Glomerular visceral epithelial cell (primary cell): Measurements from ENCODE around the gene MUC2.
"Not testable (repeated sequence)": the region's sequence is repeated elsewhere in the genome, so short reads cannot be mapped to it uniquely, and the experiment has no call there.

Experiments used
- DNase-seq: peaks from one replicate; pipeline ENCODE4 v3.0.0-alpha.2; 2016; ENCODE audit errors: extremely low spot score

Gene MUC2

DNA sequence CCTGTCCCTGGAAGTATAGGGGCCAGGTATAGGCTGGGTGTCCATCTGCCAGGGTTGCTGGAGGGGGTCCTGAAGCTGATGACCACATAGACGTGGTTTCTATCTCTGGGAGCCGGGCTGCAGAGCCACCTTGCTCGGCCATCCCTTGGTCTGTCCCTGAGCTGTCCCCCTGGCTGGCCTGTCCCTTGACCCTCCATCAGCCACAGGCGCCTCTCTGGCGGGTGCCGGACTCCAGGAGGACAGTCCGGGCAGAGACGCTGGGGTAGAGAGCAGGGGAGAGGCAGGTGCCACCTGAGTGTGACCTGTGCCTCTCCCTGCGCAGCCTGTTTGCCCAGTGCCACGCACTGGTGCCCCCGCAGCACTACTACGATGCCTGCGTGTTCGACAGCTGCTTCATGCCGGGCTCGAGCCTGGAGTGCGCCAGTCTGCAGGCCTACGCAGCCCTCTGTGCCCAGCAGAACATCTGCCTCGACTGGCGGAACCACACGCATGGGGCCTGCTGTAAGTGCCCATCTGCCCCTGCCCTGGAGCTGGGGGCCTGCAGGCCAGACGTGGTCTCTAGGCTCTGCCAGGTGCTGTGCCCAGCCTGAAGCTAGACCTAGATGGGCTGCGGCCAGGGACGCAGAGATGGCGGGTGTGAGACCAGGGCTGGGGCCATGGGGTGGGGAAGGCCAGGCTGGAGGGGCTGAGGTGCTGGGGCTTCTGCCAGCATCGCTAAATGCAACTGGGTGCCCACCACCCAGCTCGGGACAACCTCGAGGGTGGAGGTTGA, 29.9 kb downstream of the MUC2 start:
- no peak for DNase-seq

DNA sequence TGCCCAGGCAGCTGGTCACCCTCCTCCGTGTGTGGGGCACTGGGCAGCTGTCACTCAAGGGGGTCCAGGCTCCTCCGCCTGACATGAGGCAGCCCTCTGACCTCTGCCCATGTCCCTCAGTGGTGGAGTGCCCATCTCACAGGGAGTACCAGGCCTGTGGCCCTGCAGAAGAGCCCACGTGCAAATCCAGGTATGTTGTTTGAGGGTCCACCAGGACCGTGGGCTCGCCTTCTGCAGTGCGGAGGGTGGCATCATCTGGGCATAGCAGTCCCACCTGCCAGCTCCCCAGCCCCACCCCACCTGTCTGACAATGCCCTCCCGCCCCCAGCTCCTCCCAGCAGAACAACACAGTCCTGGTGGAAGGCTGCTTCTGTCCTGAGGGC, 30.5 kb downstream of the MUC2 start:
- DNase-seq = no peak

- no peak for DNase-seq
Observed at GRCh38 chr11:1106387-1106786, 31.7 kb downstream of the MUC2 start.

DNA sequence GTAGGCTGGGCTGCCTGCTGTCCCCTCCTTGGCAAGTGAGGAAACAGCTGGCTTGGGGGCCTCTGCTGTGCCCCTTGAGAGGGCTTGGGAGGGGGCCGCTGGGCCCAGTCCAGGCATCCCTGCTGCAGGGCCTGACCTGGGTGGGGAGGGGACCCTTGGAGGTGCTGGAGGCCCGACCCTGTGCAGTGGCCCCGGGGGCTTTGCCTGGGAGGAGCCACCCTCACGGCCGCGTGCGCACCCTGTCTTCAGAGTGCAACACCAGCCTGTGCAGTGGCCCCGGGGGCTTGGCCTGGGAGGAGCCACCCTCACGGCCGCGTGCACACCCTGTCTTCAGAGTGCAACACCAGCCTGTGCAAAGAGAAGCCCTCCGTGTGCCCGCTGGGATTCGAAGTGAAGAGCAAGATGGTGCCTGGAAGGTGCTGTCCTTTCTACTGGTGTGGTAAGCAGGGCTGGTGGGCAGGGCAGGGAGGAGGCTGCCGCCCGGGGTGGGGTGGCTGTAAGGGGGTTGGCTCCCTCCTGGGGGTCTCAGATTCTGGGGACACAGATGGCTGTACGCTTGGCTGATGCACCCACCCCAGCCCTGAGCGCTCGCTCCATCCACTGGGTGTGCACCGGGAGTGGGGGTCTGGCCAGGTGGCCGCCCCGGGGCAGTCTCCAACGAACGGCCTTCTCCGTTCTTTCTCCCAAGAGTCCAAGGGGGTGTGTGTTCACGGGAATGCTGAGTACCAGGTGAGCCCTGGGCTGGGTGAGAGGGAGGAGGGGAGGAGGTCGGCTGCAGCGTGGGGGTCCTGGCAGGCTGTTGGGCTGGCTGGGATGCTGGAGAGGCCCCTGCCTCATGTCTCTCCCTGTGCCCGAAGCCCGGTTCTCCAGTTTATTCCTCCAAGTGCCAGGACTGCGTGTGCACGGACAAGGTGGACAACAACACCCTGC, 32.9 kb downstream of the MUC2 start:
- no peak for DNase-seq

- no peak for DNase-seq
Observed at GRCh38 chr11:1108246-1108900, 33.7 kb downstream of the MUC2 start.

DNA sequence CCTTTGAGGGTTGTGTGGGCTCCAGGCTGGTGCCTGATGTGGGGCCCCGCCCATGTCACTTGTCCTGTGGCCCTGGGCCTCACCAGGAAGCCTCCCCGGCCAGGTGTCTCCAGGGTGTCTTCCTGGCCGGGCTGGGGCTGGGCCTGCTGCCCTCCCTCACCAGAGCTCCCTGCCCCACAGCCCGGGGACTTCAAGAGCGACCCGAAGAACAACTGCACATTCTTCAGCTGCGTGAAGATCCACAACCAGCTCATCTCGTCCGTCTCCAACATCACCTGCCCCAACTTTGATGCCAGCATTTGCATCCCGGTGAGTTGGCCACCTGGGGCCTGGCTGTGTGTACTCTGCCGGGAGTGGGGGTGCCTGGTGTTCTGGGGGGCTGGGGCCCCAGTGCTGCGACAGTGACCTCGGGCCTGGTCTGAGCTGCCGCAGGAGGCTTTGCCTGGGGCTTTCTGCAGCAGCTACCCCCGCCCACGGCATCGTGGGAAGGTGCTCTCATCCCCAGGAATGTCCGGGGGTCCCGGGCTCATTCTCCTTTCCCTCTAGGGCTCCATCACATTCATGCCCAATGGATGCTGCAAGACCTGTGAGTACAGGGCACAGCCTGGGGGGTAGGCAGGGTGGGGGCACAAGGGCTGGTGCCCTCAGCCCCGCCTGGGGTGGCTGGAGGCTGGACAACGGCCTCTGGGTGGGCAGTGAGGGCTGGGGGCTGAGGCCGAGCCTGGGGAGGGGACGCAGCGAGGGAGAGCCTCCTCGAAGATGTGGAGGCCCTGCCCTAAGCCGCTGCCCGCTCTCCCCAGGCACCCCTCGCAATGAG, 34.6 kb downstream of the MUC2 start:
- no peak for DNase-seq

DNA sequence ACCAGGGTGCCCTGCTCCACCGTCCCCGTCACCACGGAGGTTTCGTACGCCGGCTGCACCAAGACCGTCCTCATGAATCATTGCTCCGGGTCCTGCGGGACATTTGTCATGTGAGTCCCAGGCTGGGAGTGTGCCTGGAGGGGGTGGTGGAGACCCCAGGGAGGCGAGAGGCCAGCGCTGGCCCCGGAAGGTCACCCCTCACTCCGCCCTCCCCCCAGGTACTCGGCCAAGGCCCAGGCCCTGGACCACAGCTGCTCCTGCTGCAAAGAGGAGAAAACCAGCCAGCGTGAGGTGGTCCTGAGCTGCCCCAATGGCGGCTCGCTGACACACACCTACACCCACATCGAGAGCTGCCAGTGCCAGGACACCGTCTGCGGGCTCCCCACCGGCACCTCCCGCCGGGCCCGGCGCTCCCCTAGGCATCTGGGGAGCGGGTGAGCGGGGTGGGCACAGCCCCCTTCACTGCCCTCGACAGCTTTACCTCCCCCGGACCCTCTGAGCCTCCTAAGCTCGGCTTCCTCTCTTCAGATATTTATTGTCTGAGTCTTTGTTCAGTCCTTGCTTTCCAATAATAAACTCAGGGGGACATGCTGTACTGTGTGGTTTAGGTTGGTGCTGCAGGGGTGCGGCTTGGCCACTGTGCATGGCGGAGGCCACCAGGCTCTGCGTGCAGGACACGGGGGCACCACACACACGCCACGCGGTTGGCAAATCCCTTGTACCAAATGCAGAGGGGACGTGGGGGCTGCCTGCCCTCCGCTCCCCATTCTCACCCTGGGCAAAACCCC, 35.4 kb downstream of the MUC2 start:
- DNase-seq = no peak

GRCh38 chr11:1111545-1112212, 37.0 kb downstream of the MUC2 start:
- DNase-seq = no peak

DNA sequence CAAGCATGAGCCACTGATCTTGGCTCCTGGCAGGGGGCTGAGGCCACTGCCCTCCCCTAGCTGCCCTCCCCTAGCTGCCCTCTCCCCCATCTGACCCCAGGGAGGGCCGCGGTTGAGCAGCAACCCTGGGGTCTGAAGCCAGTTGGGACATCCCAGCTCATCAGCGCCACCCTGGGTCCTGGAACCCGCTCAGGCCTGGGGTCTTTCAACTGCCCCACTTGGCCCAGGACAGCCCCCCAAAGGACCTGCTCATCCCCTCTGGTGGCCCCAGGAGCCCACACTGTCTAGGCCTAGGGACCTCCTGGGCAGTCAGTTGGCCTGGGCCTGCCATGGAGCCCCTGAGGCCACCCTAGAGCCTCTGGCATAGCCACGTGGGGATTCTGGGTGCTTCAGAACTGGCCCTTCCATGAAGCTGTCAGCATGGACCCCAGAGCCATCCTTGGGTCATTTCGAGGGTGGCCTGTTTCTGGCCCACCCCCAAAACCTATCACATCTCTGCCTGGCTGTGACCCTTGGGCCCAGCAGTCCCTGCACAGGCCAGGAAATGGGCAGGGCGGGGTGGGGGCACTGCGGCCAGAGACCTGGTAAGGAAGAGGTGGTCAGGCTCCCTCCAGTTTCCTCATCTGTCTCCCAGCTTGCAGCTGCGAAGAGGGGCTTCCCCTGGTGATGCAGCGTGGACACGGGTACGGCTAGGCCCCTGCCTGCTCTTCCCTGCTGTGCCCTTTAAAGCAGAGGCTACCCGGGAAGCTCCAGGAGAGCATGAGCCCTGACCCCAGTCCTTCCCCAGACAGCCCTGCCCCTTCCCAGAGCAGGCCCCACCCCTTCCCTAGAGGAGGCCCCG, 37.9 kb downstream of the MUC2 start:
- DNase-seq = no peak

- no peak for DNase-seq
Observed at GRCh38 chr11:1113405-1114201, 38.9 kb downstream of the MUC2 start.

- DNase-seq = not testable (repeated sequence)
Observed at GRCh38 chr11:1115292-1115691, 40.6 kb downstream of the MUC2 start.

DNA sequence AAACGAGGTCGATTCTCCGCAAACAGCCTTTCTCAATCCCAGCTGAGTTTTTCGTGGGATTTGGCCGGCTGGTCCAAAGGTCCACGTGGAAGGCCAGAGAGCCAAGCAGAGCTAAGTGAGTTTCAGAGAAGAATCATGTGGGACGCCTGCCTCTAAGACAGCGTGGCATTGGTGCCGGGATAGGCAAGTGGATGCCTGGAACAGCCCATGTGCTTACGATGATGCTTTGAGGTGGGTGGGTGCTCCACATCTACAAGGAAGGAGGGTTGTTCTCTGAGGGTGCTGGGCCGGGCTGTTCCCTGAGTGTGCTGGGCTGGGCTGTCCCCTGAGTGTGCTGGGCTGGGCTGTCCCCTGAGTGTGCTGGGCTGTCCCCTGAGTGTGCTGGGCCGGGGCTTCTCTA, 41.4 kb downstream of the MUC2 start:
- no peak for DNase-seq

GRCh38 chr11:1116666-1117390, 42.2 kb downstream of the MUC2 start:
- DNase-seq = no peak

DNA sequence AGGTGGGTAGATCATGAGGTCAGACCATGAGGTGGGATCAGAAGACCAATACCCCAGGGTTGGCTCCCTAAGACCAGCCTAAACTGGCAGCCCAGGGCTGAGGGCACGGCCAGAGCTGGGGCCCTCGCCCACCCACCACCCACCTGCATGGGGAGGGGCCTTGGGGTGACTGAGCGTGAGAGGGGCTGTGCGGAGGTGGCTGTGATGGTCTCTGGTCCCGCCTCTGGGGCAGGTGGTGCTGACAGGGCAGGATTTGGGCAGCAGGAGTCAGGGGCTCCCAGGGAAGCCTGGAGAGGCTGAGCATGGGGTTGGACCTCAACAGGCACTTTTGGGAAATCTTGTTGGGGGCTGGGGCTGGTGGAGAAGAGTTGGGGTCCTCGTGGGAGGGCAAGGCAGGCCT, 43.3 kb downstream of the MUC2 start:
- no peak for DNase-seq

GRCh38 chr11:1118755-1119603, 44.3 kb downstream of the MUC2 start:
- no peak for DNase-seq

DNA sequence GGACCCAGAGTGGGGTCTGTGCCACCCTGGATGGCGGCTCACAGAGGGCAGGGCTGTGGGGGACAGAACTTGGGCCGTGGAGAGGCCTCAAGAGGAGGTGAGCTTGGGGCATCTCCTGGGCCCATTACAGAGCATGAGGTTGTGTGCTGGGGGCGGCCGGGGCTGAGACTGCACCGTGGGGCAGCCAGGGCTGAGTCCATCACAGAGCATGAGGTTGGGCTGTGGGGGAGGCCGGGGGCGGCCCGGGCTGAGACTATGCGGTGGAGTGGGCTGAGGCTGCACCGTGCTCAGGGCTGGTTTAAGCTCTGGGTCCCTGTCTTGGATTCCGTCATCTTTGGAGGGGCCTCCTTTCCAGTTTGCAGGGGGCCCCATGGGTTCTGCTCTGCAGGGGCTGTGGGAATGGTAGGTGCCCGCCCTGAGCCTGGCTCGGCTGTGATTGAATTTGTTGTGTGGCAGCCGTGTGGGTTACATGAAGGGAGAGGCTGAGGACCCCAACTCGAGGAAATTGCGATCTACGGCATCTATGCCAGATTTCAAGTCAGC, 45.0 kb downstream of the MUC2 start:
- DNase-seq = no peak
